ENCODE results near the gene SLC9A1.
"Not testable (repeated sequence)": the region's sequence is repeated elsewhere in the genome, so short reads cannot be mapped to it uniquely, and the experiment has no call there.

The SLC9A1 gene

GRCh38 chr1:27154991-27155781 lies at the start of gene SLC9A1:
Gene SLC9A1, minus strand, starts transcription at chr1:27155125. Its CDS starts 791 bp downstream, at chr1:27154334.
- DNase-seq, result peak; percentile 97

GRCh38 chr1:27203946-27204345 lies 49.0 kb upstream of the SLC9A1 start:
- DNase-seq, result no peak

- DNase-seq, result no peak
These were observed 46.4 kb upstream of the SLC9A1 start for GRCh38 chr1:27201295-27201694.

- no peak for DNase-seq
These were observed 38.3 kb upstream of the SLC9A1 start for GRCh38 chr1:27193194-27193593.

GRCh38 chr1:27192039-27192529 lies 37.2 kb upstream of the SLC9A1 start:
- DNase-seq, result no peak

- not testable (repeated sequence) for DNase-seq
These were observed 29.7 kb upstream of the SLC9A1 start for GRCh38 chr1:27184665-27185064.

- DNase-seq, result no peak
These were observed 25.1 kb upstream of the SLC9A1 start for GRCh38 chr1:27179979-27180378.

- DNase-seq, result no peak
These were observed 24.5 kb upstream of the SLC9A1 start for GRCh38 chr1:27179379-27179778.

- no peak for DNase-seq
These were observed 22.0 kb upstream of the SLC9A1 start for GRCh38 chr1:27176954-27177353.

- no peak for DNase-seq
These were observed 21.4 kb upstream of the SLC9A1 start for GRCh38 chr1:27176323-27176722.

GRCh38 chr1:27172992-27173391 lies 18.1 kb upstream of the SLC9A1 start:
- not testable (repeated sequence) for DNase-seq

GRCh38 chr1:27166929-27167328 lies 12.0 kb upstream of the SLC9A1 start:
- no peak for DNase-seq

GRCh38 chr1:27166351-27166802 lies 11.5 kb upstream of the SLC9A1 start:
- DNase-seq, result no peak

GRCh38 chr1:27163093-27163492 lies 8.2 kb upstream of the SLC9A1 start:
- DNase-seq, result no peak

GRCh38 chr1:27162090-27162489 lies 7.2 kb upstream of the SLC9A1 start:
- no peak for DNase-seq

GRCh38 chr1:27161594-27161993 lies 6.7 kb upstream of the SLC9A1 start:
- DNase-seq, result no peak

- DNase-seq, result no peak
These were observed 2.3 kb upstream of the SLC9A1 start for GRCh38 chr1:27157194-27157593.

- DNase-seq, result no peak
These were observed 395 bp downstream of the SLC9A1 start for GRCh38 chr1:27154469-27154990.

GRCh38 chr1:27153927-27154358 lies 982 bp downstream of the SLC9A1 start:
- no peak for DNase-seq

GRCh38 chr1:27153549-27153886 lies 1.4 kb downstream of the SLC9A1 start:
- DNase-seq, result peak; percentile 61

GRCh38 chr1:27152829-27153548 lies 1.9 kb downstream of the SLC9A1 start:
- no peak for DNase-seq

- no peak for DNase-seq
These were observed 2.7 kb downstream of the SLC9A1 start for GRCh38 chr1:27152004-27152828.

GRCh38 chr1:27150641-27151040 lies 4.3 kb downstream of the SLC9A1 start:
- DNase-seq, result no peak

Measured in eye (tissue), 1 donor.